H54 (cell line): Measurements from ENCODE around the gene SEMA7A.
A peak's percentile ranks its signal among the peaks of the same experiment; 100 is the strongest.

Experiments
- DNase-seq: peaks from one replicate; pipeline ENCODE4 v3.0.0; 2011; ENCODE audit warnings: low spot score, mixed read lengths; ENCODE audit not compliant: insufficient read length
- FAIRE-seq: peaks from 3 replicates; lab custom pipeline; 2011; peaks lifted over from hg19 to GRCh38; lab: Jason Lieb, UNC
- POLR2A ChIP-seq: IDR thresholded peaks from 2 replicates; pipeline ENCODE4 v1.6.1; 2011; ENCODE audit warnings: low read depth, mild to moderate bottlenecking, low read length

Gene SEMA7A

DNA sequence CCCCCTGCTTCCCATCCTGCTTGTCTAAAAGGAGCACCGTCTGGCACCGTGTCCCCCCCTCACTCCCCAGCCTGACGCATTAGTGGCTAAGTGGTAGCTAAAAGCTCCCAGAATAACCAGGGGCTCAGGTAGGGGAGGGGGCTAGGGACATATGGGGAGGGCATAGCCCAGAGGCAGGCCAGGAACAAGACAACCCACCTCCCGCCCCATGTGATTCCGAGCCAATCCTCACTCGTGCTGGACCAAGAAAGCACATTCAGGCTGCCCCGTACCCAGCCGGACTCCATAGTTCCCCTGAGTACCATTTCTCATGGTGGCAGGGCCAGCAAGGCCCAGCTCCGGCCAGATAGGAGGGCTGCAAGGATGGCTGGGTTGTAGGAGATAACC, 11.5 kb downstream of the SEMA7A start:
- TF ChIP-seq POLR2A, result no peak
- FAIRE-seq, result no peak
- no peak for DNase-seq

DNA sequence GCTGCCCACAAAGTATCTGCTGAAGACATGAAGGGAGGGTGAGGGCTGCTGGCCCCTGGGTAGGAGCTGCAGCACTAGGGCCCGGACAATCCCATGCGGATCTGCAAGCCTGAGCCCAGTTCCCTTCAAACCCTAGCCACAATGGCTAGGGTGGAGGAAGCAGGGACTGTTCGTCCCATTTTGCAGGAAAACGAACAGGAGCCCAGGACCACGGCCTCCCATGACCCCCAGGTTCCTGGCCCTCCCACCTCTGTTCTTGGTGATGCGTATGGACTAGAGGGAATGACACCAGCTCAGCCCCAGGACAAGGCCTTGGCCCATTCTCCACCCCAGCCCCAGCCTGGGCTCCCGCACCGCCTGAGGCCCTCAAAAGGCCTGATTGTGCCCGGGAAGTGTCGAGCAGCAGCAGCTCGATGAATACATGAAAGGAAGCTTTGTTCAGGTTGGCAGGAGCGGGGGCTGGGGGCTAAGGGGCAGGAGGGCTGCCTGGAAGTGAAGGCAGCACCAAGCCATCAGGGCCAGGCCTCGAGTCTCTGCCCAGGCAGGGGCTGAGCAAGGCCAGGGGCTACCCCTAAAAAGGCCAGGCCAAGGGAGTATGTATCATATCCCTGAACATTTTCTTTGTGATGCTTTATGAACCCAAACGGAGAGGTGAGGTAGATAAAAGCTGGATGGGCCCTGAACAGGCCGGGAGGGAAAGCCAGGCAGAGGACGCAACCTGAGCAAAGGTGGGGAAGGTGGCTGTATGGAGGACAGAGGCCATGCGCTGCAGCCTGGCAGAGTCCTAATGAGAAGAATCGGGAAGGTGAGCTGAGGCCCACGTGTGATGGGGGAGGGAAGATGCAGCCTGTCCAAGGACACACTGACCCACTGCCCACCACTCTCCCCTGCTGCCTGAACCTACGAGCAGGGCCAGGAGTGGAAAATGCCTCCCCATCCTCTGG, 12.2 kb downstream of the SEMA7A start:
- no peak for DNase-seq
- FAIRE-seq, result no peak
- TF ChIP-seq POLR2A, result no peak

DNA sequence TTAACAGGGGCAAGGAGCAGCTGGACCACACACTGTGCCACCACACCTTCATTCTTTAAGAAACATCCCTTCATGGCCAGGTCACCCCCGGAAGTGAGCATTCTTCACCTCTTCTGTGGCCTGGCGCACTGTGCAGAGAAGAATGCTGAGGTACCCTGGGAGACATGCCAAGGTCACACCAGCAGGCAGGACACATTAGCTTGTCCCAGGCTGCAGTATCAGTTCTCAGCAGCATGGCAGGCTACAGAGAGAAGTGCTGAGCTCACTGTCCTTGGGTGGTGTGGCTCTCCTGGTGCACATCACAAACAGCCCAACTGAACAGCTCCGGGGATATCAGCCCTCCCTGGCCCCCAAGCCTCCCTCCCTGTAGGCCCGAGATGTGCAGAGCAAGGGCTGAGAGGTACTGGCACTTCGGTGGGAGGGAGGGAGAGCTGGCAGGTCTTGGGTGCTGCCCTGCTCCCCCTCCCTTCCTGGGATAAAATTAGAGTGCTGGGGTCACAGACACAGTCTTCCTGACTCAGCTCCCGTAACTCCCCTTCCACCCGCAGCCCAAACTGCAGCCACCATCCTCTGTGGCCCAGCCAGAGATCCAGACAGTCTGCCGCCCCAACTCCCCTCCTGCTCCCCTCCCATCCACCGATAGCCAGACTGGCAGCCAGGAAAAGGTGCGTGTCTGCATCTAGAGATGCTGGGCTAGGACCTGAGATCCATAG, 13.4 kb downstream of the SEMA7A start:
- FAIRE-seq (no peak), DNase-seq (peak; percentile 38)

DNA sequence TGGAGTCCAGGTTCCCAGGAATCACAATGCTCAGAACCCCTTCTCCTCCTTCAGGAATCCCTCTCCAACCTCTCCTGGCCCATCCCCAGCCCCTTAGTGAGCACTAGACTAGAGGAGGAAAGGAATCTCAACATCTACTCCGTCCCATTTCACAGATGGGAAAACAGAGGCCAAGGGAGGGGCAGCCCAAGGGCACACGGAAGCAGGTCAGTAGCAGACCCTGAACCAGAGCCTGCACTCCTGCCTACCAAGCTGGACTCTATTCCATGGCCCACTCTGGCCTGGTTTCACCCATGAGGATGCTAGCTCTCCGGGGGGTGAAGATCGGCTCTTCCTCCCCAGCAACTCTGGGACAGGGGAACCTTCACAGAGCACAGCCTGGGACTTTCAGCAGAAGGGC, 14.3 kb downstream of the SEMA7A start:
- no peak for DNase-seq
- no peak for TF ChIP-seq POLR2A
- FAIRE-seq, result no peak

More for the DNA sequence above, 13.4 kb downstream of the SEMA7A start:
- no peak for TF ChIP-seq POLR2A

DNA sequence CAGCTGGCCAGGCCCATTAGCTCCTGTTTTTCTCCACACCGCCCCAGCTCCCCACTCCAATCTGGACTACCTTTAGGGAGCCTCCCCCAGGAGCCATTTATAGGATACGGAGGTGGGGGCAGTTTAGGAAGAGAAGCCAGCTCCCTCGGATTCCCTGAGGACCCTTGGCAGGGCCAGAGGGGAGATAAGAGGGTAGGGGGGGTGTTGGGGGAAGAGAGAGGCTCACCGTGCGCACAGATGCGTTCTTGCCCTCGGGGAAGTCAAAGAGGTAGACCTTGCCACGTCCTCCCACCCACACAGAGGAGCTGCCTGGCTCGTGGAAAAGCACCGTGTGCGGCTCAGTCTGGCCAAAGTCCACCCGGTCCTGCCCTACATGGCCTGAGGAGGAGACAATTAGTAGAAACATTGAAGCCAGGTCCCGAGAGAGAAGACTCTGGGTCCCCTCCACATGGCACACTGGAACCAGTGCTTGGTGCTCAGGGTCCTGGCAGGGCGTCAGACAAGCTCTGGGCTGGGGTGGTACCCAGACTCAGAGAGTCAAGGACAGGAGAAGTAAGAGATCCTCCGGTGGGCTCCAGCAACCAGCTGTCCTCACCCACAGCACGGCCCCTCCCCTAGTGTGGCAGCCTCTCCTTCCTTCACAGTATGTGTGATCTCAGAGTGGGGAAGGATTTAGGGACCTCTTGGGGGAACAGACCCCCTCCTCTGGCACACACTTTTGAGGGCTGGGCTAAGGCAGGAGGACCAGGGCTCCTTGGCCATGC, 15.0 kb downstream of the SEMA7A start:
- FAIRE-seq, result no peak
- TF ChIP-seq POLR2A, result no peak

DNA sequence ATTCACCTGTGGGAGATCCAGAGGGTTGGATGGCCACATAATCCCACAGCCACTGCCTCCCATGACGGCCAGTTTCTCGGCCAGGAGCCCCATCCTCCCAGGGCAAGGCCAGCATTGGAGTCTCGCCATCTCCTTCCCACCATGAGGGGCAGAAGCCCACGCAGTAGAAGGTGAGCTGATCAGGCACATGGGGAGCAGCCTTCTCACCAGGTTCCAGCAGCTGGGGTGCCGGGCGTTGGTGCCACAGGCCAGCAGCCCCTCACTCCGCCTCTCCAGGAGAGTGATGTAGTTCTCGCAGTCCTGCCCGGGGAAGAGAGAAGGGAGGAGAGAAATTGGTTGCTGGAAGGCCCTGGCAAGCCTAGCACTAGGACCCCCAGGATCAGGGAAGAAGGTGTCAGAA, 16.1 kb downstream of the SEMA7A start:
- FAIRE-seq (no peak), DNase-seq (no peak)
- no peak for TF ChIP-seq POLR2A

More for the DNA sequence above, 15.0 kb downstream of the SEMA7A start:
- no peak for DNase-seq

DNA sequence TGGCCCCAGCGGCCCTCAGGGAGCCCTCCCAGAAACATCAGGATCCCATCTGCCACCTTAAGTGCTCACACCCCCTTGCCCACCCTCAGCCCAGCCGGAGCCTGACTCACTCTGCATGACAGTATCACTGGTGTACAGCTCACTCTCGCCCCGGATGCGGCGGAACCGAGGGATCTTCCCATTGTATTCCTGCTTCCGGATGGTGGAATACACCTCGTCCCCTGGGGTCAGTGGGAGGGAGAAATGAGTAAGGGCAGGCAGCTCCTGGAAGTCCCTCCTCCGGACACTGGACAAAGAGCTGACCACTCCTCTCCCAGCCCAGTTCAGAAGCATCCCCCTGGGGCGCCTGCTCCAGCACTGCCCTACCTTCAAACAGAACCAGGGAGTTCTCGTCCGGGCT, 16.5 kb downstream of the SEMA7A start:
- DNase-seq (no peak), FAIRE-seq (no peak)
- TF ChIP-seq POLR2A, result no peak

DNA sequence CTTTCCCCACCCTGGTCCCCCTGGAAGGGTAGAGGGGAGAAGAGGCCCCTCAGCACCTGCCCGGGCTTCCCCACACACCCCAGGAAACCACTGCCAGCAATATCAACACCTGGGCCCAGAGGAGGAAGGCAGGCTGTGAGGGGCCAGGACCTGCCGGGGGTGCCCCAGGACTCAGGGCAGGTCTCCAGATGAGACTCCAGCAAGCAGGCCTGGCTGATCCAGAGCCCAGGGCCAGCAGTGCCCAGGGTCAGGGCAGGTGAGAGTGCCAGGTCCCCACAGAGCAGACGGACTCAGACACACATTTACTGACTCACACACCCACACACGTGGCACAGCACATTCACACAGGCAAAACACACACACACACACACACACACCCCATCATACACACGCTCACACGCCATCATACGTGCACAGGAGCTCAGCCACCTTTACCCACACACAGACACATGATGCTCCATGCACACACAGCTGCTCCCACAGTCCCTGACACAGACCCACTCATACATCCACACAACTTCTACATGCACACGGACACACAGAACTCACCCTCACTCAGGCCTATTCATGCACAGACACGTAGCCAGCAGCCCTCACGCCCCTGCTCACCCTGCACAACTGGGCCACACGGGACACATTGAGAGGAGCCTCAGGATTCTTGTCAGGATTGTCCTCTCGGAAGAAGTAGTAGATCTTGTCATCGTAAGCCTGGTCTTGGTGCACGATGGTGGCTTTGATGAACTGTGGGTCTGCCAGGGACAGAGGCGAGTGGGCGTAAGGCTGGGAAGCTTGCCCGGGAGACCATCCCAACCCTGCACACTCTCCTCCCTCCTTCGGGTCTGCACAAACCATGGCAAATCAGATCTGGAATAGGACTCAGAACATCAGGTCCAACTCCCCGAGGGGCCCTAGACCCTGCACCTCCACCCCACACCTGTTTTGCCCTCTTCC, 17.5 kb downstream of the SEMA7A start:
- FAIRE-seq, result no peak
- no peak for TF ChIP-seq POLR2A
- no peak for DNase-seq

DNA sequence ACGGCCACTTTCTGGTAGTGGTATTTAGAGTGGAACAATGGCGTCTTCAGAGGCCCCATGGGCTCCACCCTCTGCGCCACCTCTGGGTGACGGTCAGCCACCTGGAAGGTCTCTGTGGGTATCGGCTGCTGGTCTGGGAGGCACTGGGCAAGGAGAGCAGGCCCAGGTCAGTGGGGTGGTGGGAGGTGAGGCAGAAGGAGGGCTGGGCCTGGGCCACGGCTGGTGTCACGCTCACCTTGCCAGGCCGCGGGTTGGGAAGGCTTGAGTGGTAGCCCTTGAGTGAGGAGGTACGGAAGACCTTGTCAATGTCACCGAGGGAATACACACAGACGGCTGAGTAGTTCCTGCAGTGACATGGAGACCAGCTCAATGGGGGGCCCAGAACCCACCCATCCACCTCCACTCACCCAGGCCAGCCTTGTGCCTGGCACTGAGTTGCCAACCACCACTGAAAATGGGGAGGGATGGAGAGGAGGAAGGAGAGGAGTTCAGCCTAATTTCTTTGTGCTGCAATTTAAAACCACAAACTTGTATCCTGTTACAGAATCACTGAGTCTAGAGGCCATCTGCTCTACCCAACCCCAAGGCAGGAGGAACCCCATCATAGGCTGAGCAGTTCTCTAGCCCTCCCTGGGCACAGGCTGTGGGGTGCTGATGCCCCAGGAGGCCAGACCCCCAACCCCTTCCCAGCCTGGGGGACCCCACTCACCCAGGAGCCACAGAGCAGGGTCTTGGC, 19.0 kb downstream of the SEMA7A start:
- FAIRE-seq (no peak), DNase-seq (no peak)
- TF ChIP-seq POLR2A, result no peak

DNA sequence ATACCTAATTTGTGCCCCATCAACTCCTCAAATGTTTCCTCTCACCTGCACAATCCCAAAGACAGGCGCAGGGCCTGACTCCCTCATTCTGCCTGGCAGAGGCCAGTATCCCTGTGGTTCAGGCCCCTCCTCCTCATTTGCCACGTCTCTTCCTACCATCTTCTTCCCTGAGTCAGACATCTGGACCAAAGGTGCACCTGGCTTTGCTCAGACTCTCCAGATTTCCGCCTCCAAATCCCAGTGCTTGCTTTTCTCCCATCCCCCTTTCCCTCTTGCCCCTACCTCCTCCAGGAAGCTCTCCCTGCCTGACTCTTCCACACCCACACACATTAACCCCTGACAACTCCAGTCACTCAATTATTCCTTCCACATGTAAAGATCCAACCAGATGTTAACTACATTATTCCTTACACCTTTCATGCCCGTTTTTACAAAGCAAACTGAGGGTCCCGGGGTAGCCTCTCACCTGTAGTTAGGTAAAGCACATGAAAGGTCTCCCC, 19.6 kb downstream of the SEMA7A start:
- DNase-seq, result no peak
- no peak for TF ChIP-seq POLR2A
- FAIRE-seq, result no peak

DNA sequence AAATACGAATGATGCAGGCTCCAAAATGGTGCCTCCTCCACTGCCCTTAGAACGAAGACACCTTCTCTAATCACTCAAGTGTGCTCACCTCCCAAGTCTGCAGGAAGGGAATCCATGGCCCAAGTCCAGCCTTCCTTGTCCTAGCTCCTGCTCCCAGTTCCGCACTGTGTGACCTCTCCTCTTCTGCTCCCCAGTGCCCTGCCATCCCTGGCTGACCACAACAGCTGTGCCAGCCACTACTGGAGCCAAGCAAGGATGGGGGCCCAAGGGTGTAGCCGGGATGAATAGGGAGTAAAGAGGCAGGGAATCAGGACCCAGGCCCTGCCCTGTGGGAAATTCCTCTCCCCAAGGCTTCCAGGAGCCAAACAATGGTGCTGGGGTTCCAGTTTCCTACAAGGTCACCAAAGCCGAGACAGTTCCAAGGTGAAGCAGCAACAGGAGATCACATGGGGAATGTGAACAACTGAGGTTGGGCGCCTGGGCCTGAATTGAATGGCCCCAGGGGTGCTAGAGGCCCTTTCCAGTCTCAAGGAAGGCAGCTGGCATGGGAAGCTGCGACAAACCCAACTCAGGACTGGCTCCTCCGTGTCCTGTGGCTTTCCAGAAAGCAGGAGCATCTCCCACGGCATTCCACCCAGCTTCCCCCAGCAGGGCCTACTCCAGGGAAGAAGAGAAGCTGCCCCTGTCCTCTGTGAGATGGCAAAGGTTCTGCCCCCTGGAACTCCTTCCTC, 20.2 kb downstream of the SEMA7A start:
- DNase-seq, result no peak
- TF ChIP-seq POLR2A, result no peak
- no peak for FAIRE-seq

DNA sequence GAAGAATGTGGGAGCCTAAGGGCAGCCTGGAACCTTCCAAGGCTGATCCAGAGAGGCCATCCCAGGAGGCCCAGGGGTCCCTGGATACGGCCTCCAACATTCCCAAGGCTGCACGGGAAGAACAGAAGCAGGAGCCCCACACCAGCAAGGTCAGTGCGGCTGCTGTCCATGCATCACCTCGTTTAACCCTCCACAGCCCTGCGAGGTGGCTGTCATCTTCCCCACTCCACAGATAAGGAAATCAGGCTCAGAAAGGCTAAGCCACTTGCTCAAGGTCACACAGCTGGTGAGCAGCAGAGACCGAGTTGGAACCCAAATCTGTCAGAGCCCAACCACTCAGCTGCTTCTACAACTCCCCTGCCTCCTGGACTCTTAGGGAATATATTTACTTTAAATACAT, 21.6 kb downstream of the SEMA7A start:
- DNase-seq (no peak), FAIRE-seq (no peak)
- no peak for TF ChIP-seq POLR2A
